Natural killer cell (primary cell): ENCODE data around the gene STXBP6. TPM values are rescaled to one million over a fixed set of nuclear protein-coding genes. Genes with fewer than 3 reads are reported as not detected.

Experiments used
- ATAC-seq, 3 donors: fragments of 150-1000 bp in 2 of 3; fragments of 200-7000 bp in 1 of 3; cut with Tn5 transposase; 1 replicate in 1 of 3; 2 replicates in 2 of 3; pipeline ENCODE4 v1.10.0; 2021; ENCODE audit warnings: mild to moderate bottlenecking in 2 of 3, moderate library complexity in 2 of 3
- DNase-seq, 2 donors: peaks; one replicate each; pipeline versions ENCODE4 v3.0.0 to v3.0.0-alpha.2; 2013 to 2021; ENCODE audit warnings: mixed read lengths in 1 of 2
- H3K27ac ChIP-seq: one replicate; pipeline ENCODE4 v1.5.1; 2013; ENCODE audit warnings: mild to moderate bottlenecking, low read length
- H3K27me3 ChIP-seq: one replicate; pipeline ENCODE4 v1.6.1; 2013; ENCODE audit warnings: low read length; ENCODE audit not compliant: control insufficient read depth, insufficient read depth
- H3K36me3 ChIP-seq: one replicate; pipeline ENCODE4 v1.6.1; 2013; ENCODE audit warnings: low read length; ENCODE audit not compliant: control insufficient read depth, insufficient read depth
- H3K4me1 ChIP-seq: one replicate; pipeline ENCODE4 v1.6.1; 2013; ENCODE audit warnings: low read length; ENCODE audit not compliant: control insufficient read depth, insufficient read depth
- H3K4me3 ChIP-seq: one replicate; pipeline ENCODE4 v1.5.1; 2013; ENCODE audit warnings: low read length
- H3K9me3 ChIP-seq: one replicate; pipeline ENCODE4 v1.6.1; 2013; ENCODE audit warnings: low read length; ENCODE audit not compliant: control insufficient read depth, insufficient read depth
- H3K27ac Mint-ChIP-seq, 2 donors: one replicate each; pipeline ENCODE4 v1.8.0; 2022; ENCODE audit warnings: mild to moderate bottlenecking in 2 of 2, mixed read lengths in 2 of 2, moderate library complexity in 1 of 2
- H3K27me3 Mint-ChIP-seq, 2 donors: one replicate each; pipeline ENCODE4 v1.8.0; 2022; ENCODE audit warnings: low read depth in 2 of 2, mixed read lengths in 2 of 2
- H3K36me3 Mint-ChIP-seq: one replicate; pipeline ENCODE4 v1.8.0; 2022; ENCODE audit warnings: mixed read lengths
- H3K4me1 Mint-ChIP-seq, 2 donors: one replicate each; pipeline ENCODE4 v1.8.0; 2022; ENCODE audit warnings: mixed read lengths in 2 of 2
- H3K4me3 Mint-ChIP-seq: one replicate; pipeline ENCODE4 v1.8.0; 2022; ENCODE audit warnings: mild to moderate bottlenecking, moderate library complexity, mixed read lengths
- H3K9me3 Mint-ChIP-seq, 2 donors: one replicate each; pipeline ENCODE4 v1.8.0; 2022; ENCODE audit warnings: mixed read lengths in 2 of 2
- WGBS: methylation state at CpG from one replicate; pipeline ENCODE4 v1.1.7; 2013; ENCODE audit warnings: missing lambda C conversion rate; ENCODE audit not compliant: insufficient coverage; 5-methylcytosine and 5-hydroxymethylcytosine counted together
- intact Hi-C: fragments of 100-400 bp; cut with micrococcal nuclease; formaldehyde crosslinking; loops from one replicate; pipeline ENCODE4 v1.14.2; 2022
- total RNA-seq, 4 donors: library from RNA; stranded (reverse); fragments of 120-200 nt in 1 of 4; gene quantifications; one replicate each; pipeline versions ENCODE4 v1.2.3 to v1.2.4, GENCODE V29; 2013 to 2022
- TF ChIP-seq, protein P1 (sequence below): fragments of 200-600 bp; IDR thresholded peaks from one replicate; pipeline ENCODE4 v1.8.0; 2022; ENCODE audit warnings: antibody characterized with exemption

STXBP6 gene
- total RNA-seq, 3 donors from 2014 or later (not counting 1 experiment from before 2014, with no cell fraction given) = 0.20 TPM; not detected in 2

DNA sequence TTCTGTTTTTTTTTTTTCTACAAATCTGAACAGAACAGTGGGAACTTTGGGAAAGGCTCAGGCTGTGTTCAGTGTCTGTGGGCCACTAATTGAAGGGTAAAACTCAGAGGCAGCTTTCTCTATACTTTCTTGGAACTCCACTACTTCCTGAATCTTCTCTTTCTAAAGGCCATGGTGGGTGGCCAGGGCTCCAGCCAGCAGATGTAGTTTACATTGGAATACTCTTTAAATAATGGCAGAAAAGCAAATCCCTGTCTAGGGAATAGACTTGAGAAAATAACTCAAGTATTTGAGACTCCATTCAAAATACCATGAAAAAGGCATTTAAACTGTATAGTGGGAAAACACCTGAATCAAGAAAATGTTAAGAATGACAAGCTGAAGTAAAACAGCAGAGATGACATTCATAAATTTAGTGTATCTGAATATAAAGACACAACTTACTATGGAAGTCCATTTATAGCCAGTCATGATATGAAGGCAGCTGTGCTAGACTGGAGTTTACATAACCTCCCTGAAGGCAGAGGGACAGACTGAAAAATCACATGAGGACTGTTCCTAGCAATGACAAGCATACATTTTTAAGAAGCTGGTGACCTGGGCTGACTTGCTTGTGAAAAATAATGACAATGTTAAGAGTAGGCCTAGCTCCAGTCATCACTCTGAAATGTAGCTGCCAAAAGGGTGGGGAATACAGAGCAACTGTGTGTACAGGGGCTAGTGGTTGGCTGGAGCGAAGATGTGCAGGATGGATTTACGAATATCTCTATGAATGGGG lies 168.6 kb downstream of the STXBP6 start:
- H3K27ac Mint-ChIP-seq = no peak overlapping the region
- 79% methylated on average over 2 of the region's 2 CpGs for WGBS
- Histone ChIP-seq H3K4me3 (no peak overlapping the region), H3K4me1 (no peaks in the 10 kb centered on the region), H3K36me3 (no peaks in the 10 kb centered on the region), H3K9me3 (no peaks in the 10 kb centered on the region), H3K27ac (no peak overlapping the region), H3K27me3 (no peaks in the 10 kb centered on the region)
- TF ChIP-seq, protein P1, sequence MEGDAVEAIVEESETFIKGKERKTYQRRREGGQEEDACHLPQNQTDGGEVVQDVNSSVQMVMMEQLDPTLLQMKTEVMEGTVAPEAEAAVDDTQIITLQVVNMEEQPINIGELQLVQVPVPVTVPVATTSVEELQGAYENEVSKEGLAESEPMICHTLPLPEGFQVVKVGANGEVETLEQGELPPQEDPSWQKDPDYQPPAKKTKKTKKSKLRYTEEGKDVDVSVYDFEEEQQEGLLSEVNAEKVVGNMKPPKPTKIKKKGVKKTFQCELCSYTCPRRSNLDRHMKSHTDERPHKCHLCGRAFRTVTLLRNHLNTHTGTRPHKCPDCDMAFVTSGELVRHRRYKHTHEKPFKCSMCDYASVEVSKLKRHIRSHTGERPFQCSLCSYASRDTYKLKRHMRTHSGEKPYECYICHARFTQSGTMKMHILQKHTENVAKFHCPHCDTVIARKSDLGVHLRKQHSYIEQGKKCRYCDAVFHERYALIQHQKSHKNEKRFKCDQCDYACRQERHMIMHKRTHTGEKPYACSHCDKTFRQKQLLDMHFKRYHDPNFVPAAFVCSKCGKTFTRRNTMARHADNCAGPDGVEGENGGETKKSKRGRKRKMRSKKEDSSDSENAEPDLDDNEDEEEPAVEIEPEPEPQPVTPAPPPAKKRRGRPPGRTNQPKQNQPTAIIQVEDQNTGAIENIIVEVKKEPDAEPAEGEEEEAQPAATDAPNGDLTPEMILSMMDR = no peak
- no peak for DNase-seq
- intact Hi-C loops = no loop called here
- H3K4me1 Mint-ChIP-seq = no peaks in the 10 kb centered on the region
- no peak for ATAC-seq
- no peak overlapping the region for H3K4me3 Mint-ChIP-seq
- H3K36me3 Mint-ChIP-seq = no peaks in the 10 kb centered on the region
- no peaks in the 10 kb centered on the region for H3K9me3 Mint-ChIP-seq
- peaks cover 6 to 23% of the 10 kb centered on the region in 2 donors for H3K27me3 Mint-ChIP-seq

DNA sequence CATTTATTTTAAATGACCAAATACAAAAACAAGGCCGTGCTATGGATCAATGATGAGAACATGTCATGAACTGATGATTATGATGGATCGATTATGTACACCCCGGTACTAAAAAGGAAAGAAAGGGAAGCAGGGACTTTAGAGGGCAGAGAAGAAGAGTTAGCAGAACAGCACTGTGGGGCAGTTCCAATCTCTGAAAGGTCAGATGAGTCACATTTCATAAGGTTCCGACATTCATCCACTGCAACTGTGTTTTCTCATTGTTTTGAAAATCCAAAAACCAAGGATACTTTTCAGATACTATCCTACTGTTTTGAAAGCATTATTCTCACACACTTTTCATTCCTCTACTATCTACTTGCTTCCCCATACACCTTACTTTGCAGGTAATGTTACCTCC lies 169.3 kb downstream of the STXBP6 start:
- peaks cover 6 to 23% of the 10 kb centered on the region in 2 donors for H3K27me3 Mint-ChIP-seq

DNA sequence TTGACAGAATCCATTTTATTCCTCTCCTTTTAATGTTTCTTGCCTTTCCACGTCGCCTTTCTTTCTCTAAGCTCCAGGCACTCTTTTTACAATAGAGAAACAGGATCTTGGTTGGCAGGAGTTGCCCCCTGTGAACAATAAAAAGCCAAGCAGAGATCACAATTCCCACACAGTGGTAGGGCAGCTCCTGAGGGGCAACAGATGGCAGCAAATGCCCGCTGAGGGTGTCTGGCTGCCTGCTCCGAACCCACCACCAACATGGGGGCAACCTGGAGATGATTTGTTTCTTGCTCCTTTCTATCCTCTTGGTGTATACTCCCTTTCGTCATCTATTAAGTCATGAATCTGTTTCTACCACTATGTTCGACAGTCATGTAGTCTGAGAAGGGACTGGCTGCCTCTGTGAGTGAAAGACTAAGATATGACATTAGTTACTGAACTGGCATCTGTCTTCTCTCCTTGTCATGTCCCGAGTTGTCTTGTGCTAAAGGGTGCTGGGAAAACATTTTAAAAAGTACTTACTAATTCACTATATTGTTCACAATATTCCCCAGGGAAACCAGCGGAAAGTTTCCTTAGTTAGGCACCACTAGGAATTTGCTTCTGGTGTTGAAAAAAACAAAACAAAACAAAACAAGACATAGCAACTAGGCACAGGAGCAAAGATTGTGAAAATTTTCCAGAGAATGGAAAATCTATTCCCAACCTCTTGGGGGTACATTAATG lies 170.1 kb downstream of the STXBP6 start:
- intact Hi-C loops = no loop called here
- Histone ChIP-seq H3K27me3 (no peaks in the 10 kb centered on the region), H3K27ac (no peak overlapping the region), H3K4me1 (no peaks in the 10 kb centered on the region), H3K4me3 (no peak overlapping the region), H3K9me3 (no peaks in the 10 kb centered on the region), H3K36me3 (no peaks in the 10 kb centered on the region)
- ATAC-seq (no peak), DNase-seq (no peak)
- no peaks in the 10 kb centered on the region for H3K36me3 Mint-ChIP-seq
- H3K4me1 Mint-ChIP-seq = no peaks in the 10 kb centered on the region
- TF ChIP-seq, protein P1 = no peak
- H3K4me3 Mint-ChIP-seq = no peak overlapping the region
- WGBS = 87% methylated on average over 7 of the region's 8 CpGs
- no peaks in the 10 kb centered on the region for H3K9me3 Mint-ChIP-seq
- peaks cover 7 to 23% of the 10 kb centered on the region in 2 donors for H3K27me3 Mint-ChIP-seq
- H3K27ac Mint-ChIP-seq = no peak overlapping the region

More for the DNA sequence above, 169.3 kb downstream of the STXBP6 start:
- TF ChIP-seq, protein P1 = no peak
- intact Hi-C loops = no loop called here
- Histone ChIP-seq H3K36me3 (no peaks in the 10 kb centered on the region), H3K4me1 (no peaks in the 10 kb centered on the region), H3K9me3 (no peaks in the 10 kb centered on the region), H3K27me3 (no peaks in the 10 kb centered on the region), H3K27ac (no peak overlapping the region), H3K4me3 (no peak overlapping the region)
- Mint-ChIP-seq H3K27ac (no peak overlapping the region), H3K36me3 (no peaks in the 10 kb centered on the region), H3K4me1 (no peaks in the 10 kb centered on the region), H3K4me3 (no peak overlapping the region), H3K9me3 (no peaks in the 10 kb centered on the region)
- ATAC-seq (no peak), DNase-seq (no peak)
- 95% methylated on average over 4 of the region's 4 CpGs for WGBS
